Measurements from ENCODE around the gene PHTF2.
A peak's percentile ranks its signal among the peaks of the same experiment; 100 is the strongest.

PHTF2 gene
- total RNA-seq, result 64.5 to 85.6 (median 74.2) reads per million in 3 donors

DNA sequence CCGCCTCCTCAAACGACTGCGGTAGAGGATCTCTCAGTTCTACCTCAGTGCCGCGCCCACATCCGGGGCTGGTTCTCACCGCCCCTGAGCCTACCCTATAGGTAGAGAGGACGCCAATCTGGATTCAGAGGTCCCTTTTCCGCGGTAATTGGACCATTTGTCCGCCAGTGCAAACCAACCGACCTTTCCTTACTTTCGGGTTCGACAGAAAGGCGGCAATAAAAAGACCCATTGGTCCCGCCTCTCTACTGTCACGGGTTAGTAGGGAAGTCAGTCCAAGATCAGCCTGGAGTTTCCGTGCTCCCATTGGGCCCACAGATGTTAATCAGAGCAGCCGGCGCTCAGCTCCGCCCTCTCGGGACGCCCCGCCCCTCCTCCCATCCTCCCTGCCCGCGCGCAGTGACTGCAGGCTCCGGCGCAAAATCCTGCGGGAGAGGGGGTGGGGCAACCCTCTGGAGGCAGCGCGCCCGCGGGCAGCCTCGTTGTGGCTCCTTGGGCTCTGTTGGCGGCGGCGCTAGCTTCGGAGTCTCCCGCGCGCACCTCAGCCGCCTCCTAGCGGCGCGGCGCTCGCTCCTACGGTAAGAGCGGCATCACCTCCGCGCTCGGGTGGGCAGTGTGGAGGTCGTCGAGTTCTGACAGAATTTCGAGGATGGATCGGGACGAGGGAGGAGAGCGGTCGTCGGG is at the start of gene PHTF2, which contains the start of gene TMEM60:
PHTF2 (plus strand) TSS at position 380 of the 684 bp plus-strand sequence.
TMEM60 (minus strand) TSS at position 41 of the 684 bp plus-strand sequence. CDS start 4,061 bp downstream, outside the sequence.
- H3K36me3 ChIP-seq (ENCODE audit: control insufficient read depth, insufficient read depth, low read length), result no peaks in the 10 kb centered on the region
- H3K4me1 ChIP-seq (ENCODE audit: control insufficient read depth, insufficient read depth, low read length, poor library complexity, severe bottlenecking), result peaks cover 27% of the 10 kb centered on the region
- H3K27ac ChIP-seq (ENCODE audit: insufficient read depth, low read length, poor library complexity, severe bottlenecking), result peak within 1 kb of the TSS; percentile 78
- H3K4me3 ChIP-seq (ENCODE audit: insufficient read depth, low read depth, low read length, poor library complexity, severe bottlenecking), result peak within 1 kb of the TSS; percentile 90
- H3K9me3 ChIP-seq (ENCODE audit: control insufficient read depth, low read length), result no peaks in the 10 kb centered on the region
- H3K27me3 ChIP-seq (replicated peaks; ENCODE audit: control insufficient read depth, insufficient read depth, low read length, poor library complexity, severe bottlenecking), result no peaks in the 10 kb centered on the region
- DNase-seq, result peak; percentile 90 to 94 (median 93)

DNA sequence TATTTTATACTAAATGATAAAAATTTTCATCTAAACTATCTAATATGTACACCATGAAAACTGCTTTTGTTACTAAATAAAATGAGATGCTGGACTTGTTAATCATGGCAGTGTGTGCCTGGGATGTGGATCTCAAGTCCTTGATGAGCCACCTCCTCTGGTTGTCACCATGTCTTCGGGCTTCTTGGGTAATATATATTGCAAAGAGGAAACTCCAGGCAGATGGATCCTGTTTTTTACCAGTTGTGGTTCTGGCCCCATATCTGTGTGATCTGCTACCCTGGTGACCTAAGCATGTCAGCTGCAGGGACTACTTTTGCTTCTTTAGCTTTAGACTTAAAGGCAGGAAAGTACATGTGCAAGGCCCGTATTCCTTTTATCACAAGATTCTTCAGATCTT is 46.6 kb upstream of the PHTF2 start:
- DNase-seq, result no peak
- Histone ChIP-seq H3K36me3 (ENCODE audit: control insufficient read depth, insufficient read depth, low read length) (peaks cover 4% of the 10 kb centered on the region), H3K4me3 (ENCODE audit: insufficient read depth, low read depth, low read length, poor library complexity, severe bottlenecking) (no peak overlapping the region), H3K4me1 (ENCODE audit: control insufficient read depth, insufficient read depth, low read length, poor library complexity, severe bottlenecking) (peaks cover 4% of the 10 kb centered on the region), H3K27ac (ENCODE audit: insufficient read depth, low read length, poor library complexity, severe bottlenecking) (no peak overlapping the region), H3K27me3 (replicated peaks; ENCODE audit: control insufficient read depth, insufficient read depth, low read length, poor library complexity, severe bottlenecking) (no peaks in the 10 kb centered on the region), H3K9me3 (ENCODE audit: control insufficient read depth, low read length) (no peaks in the 10 kb centered on the region)

DNA sequence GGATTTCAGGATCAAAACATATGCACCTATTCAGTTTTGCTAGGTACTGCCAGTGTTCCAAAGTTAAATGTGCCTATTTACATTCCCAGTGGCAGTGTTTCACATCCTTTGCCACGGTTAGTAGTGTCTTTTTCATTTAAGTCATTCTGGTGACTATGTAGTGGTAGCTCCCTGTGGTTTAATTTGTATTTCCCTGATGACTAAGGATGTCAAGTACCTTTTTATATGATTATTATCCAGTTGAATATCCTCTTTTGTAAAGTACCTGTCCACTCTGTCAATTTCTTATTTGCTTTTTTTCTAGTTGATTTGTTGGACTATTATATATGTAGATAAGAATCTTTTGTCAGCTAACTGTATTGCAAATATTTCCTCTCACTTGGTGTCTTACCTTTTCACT is 45.4 kb upstream of the PHTF2 start:
- Histone ChIP-seq H3K9me3 (ENCODE audit: control insufficient read depth, low read length) (no peaks in the 10 kb centered on the region), H3K27ac (ENCODE audit: insufficient read depth, low read length, poor library complexity, severe bottlenecking) (no peak overlapping the region), H3K27me3 (replicated peaks; ENCODE audit: control insufficient read depth, insufficient read depth, low read length, poor library complexity, severe bottlenecking) (no peaks in the 10 kb centered on the region), H3K4me3 (ENCODE audit: insufficient read depth, low read depth, low read length, poor library complexity, severe bottlenecking) (no peak overlapping the region), H3K4me1 (ENCODE audit: control insufficient read depth, insufficient read depth, low read length, poor library complexity, severe bottlenecking) (peaks cover 4% of the 10 kb centered on the region), H3K36me3 (ENCODE audit: control insufficient read depth, insufficient read depth, low read length) (peaks cover 4% of the 10 kb centered on the region)
- DNase-seq, result no peak

DNA sequence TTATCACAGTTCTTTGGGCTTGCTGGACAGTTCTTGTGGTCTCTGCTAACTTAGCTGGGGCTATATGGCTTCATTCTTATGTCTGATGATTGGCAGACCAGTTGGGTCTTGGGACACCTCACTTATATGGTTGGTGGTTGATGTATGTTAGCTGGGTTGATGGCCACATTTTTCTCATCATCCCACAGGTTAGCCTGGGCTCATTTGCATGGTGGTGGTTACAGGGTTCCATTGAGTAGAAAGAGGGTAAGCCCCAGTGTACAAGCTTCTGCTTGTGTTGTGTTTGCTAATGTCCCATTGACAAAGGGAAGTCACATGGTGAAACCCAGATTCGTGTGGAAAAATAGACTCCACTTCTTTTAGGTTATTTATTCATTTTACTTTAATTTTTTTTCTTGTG is 41.0 kb upstream of the PHTF2 start:
- no peaks in the 10 kb centered on the region for H3K36me3 ChIP-seq (ENCODE audit: control insufficient read depth, insufficient read depth, low read length)
- H3K27me3 ChIP-seq (replicated peaks; ENCODE audit: control insufficient read depth, insufficient read depth, low read length, poor library complexity, severe bottlenecking), result no peaks in the 10 kb centered on the region
- H3K4me1 ChIP-seq (ENCODE audit: control insufficient read depth, insufficient read depth, low read length, poor library complexity, severe bottlenecking), result peaks cover 10% of the 10 kb centered on the region
- no peak overlapping the region for H3K4me3 ChIP-seq (ENCODE audit: insufficient read depth, low read depth, low read length, poor library complexity, severe bottlenecking)
- H3K9me3 ChIP-seq (ENCODE audit: control insufficient read depth, low read length), result no peaks in the 10 kb centered on the region
- DNase-seq, result no peak
- H3K27ac ChIP-seq (ENCODE audit: insufficient read depth, low read length, poor library complexity, severe bottlenecking), result no peak overlapping the region

DNA sequence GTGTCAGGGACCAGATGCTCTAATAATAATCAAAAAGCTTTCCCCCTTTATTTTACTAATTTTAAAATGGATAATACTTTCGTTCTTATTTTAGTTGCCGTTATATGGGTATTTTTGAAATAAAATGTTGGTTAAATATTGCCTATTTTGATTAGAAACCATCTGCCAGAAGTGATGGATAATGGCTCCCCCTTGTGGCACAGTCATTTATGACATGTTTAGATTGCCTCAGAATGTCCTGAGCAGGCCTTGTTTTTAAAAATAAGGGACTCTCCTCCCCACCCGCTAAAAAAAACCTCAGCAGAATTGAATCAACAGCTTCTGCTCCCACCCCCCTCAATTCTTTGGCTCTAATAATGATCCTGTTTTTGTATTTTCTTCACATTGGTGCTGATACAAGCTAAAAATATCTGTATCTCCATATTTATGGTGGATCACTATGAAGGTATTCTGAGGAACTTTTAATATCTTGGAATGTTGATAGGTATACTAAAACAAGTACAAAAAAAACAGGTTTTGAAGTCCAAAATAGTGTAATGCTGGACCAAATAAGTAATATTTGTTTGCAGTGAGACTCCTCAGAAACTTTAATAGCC is 39.2 kb upstream of the PHTF2 start:
- peaks cover 6% of the 10 kb centered on the region for H3K4me1 ChIP-seq (ENCODE audit: control insufficient read depth, insufficient read depth, low read length, poor library complexity, severe bottlenecking)
- H3K27me3 ChIP-seq (replicated peaks; ENCODE audit: control insufficient read depth, insufficient read depth, low read length, poor library complexity, severe bottlenecking), result no peaks in the 10 kb centered on the region
- DNase-seq, result peak; percentile 39 to 64 (median 40)
- H3K36me3 ChIP-seq (ENCODE audit: control insufficient read depth, insufficient read depth, low read length), result no peaks in the 10 kb centered on the region
- peak overlapping the region; percentile 2 for H3K27ac ChIP-seq (ENCODE audit: insufficient read depth, low read length, poor library complexity, severe bottlenecking)
- H3K4me3 ChIP-seq (ENCODE audit: insufficient read depth, low read depth, low read length, poor library complexity, severe bottlenecking), result no peak overlapping the region
- no peaks in the 10 kb centered on the region for H3K9me3 ChIP-seq (ENCODE audit: control insufficient read depth, low read length)

DNA sequence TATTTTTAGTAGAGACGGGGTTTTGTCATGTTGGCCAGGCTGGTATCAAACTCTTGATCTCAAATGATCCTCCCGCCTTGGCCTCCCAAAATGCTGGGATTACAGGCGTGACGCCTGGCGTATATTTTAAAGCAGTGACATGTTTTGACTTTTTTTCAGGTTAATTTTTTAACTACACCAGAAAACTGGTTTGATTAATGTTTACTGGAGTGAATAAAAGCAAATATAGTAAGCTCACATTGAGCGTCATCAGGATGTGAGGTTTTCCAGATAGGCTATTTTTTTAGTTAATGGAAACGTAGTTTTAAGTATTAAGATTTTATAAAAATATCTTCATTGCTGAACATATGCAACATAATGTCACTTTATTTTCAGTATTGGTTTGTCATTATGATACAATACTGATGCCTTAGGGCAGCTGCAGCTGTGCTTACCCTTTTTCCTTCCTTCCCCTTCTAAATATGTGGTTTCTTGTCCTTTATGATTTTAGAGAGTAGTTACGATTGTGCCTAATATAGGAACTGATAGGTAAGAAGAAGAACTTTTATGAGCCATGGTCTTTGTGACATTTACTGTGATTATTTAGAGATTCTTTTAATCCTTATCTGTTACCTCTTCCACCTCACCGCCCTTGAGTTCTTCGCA is 37.6 kb upstream of the PHTF2 start:
- H3K27ac ChIP-seq (ENCODE audit: insufficient read depth, low read length, poor library complexity, severe bottlenecking), result no peak overlapping the region
- no peak overlapping the region for H3K4me3 ChIP-seq (ENCODE audit: insufficient read depth, low read depth, low read length, poor library complexity, severe bottlenecking)
- DNase-seq, result no peak
- H3K27me3 ChIP-seq (replicated peaks; ENCODE audit: control insufficient read depth, insufficient read depth, low read length, poor library complexity, severe bottlenecking), result no peaks in the 10 kb centered on the region
- H3K9me3 ChIP-seq (ENCODE audit: control insufficient read depth, low read length), result no peaks in the 10 kb centered on the region
- H3K4me1 ChIP-seq (ENCODE audit: control insufficient read depth, insufficient read depth, low read length, poor library complexity, severe bottlenecking), result peaks cover 6% of the 10 kb centered on the region
- H3K36me3 ChIP-seq (ENCODE audit: control insufficient read depth, insufficient read depth, low read length), result no peaks in the 10 kb centered on the region

DNA sequence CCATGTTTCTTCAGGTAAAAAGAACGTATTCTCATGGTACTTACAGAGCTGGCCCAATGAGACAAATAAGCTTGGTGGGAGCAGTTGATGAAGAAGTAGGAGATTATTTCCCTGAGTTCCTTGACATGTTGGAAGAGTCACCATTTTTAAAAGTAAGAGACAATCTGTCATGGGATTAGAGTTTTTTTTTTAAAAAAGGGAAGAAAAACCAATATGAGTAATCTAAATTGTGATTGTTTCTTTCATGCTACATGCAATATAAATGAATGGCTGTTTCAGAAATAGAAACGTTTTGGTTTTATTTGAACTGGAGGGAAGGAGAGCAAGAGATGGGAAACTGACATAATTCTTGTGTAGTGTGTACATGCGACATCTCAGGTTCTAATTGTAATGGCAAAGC is 33.1 kb upstream of the PHTF2 start:
- DNase-seq, result no peak
- Histone ChIP-seq H3K9me3 (ENCODE audit: control insufficient read depth, low read length) (no peaks in the 10 kb centered on the region), H3K4me3 (ENCODE audit: insufficient read depth, low read depth, low read length, poor library complexity, severe bottlenecking) (no peak overlapping the region), H3K27me3 (replicated peaks; ENCODE audit: control insufficient read depth, insufficient read depth, low read length, poor library complexity, severe bottlenecking) (no peaks in the 10 kb centered on the region), H3K4me1 (ENCODE audit: control insufficient read depth, insufficient read depth, low read length, poor library complexity, severe bottlenecking) (no peaks in the 10 kb centered on the region), H3K36me3 (ENCODE audit: control insufficient read depth, insufficient read depth, low read length) (peaks cover 10% of the 10 kb centered on the region), H3K27ac (ENCODE audit: insufficient read depth, low read length, poor library complexity, severe bottlenecking) (no peak overlapping the region)

DNA sequence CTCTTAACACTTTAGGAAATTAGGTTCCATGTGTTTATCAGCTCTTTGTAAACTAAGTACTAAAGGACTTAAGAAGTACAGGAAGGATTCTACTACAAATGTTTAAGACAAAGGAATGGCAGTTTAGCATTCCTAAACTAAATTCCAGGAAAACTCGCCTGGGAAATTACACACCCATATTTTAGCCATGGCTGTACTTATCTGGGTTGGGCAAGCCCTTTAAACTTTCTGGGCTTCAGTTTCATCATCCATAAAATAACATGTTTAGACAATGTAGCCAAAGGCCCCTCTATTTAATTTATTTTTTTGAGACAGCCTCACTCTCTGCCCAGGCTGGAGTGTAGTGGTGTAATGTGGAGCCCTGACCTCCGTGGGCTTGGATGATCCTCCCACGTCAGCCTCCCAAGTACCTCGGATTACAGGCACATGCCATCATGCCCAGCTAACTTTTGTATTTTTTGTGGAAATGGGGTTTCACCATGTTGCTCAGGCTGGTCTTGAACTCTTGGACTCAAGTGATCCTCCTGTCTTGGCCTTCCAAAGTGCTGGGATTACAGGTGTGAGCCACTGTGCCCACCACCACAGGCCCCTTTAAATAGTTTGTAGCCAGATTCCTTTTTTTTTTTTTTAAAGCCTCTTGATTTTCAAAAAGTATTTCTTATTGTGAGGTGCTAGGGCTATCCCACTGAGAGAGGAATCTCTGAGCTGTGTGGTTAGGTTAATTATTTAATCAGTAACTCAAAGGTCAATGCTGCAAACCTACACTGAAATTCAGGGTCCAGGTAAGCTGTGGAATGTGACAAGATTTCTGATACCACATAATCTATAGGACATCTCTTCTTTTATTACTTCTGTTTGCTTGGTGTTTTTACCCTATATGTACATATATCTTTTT is 32.4 kb upstream of the PHTF2 start:
- H3K36me3 ChIP-seq (ENCODE audit: control insufficient read depth, insufficient read depth, low read length), result peaks cover 10% of the 10 kb centered on the region
- H3K4me1 ChIP-seq (ENCODE audit: control insufficient read depth, insufficient read depth, low read length, poor library complexity, severe bottlenecking), result no peaks in the 10 kb centered on the region
- H3K9me3 ChIP-seq (ENCODE audit: control insufficient read depth, low read length), result no peaks in the 10 kb centered on the region
- H3K27ac ChIP-seq (ENCODE audit: insufficient read depth, low read length, poor library complexity, severe bottlenecking), result no peak overlapping the region
- DNase-seq, result no peak
- no peaks in the 10 kb centered on the region for H3K27me3 ChIP-seq (replicated peaks; ENCODE audit: control insufficient read depth, insufficient read depth, low read length, poor library complexity, severe bottlenecking)
- no peak overlapping the region for H3K4me3 ChIP-seq (ENCODE audit: insufficient read depth, low read depth, low read length, poor library complexity, severe bottlenecking)

DNA sequence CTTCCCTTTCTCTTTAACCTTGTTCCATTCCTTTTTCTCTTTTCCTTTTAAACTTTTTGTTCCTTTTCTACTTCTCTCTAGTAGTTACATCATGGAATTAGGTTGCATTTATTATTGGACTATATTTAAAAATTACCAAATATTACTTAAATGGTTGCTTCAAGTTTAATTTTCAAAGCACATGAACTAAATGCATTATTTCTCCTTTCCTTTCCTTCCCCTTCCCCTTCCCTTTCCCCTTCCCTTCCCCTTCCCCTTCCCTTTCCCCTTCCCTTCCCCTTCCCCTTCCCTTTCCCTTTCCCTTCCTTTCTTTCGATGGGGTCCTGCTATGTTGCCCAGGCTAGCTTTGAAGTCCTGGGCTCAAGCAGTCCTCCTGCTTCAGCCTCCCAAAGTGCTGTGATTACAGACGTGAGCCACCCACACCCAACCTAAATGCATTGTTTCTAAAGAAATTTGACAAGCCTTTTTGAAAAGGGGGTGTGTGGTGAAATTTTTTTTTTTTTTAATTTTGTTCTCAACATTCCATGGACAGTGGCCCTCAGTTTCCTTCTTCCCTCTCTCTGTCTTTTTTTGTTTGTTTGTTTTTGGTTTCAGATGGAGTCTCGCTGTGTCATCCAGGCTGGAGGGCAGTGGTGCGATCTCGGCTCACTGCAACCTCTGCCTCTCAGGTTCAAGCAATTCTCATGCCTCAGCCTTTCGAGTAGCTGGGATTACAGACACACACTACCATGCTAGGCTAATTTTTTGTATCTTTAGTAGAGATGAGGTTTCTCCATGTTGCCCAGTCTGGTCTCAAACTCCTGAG is 31.6 kb upstream of the PHTF2 start:
- Histone ChIP-seq H3K9me3 (ENCODE audit: control insufficient read depth, low read length) (no peaks in the 10 kb centered on the region), H3K27ac (ENCODE audit: insufficient read depth, low read length, poor library complexity, severe bottlenecking) (no peak overlapping the region), H3K27me3 (replicated peaks; ENCODE audit: control insufficient read depth, insufficient read depth, low read length, poor library complexity, severe bottlenecking) (no peaks in the 10 kb centered on the region), H3K4me3 (ENCODE audit: insufficient read depth, low read depth, low read length, poor library complexity, severe bottlenecking) (no peak overlapping the region), H3K36me3 (ENCODE audit: control insufficient read depth, insufficient read depth, low read length) (peaks cover 10% of the 10 kb centered on the region), H3K4me1 (ENCODE audit: control insufficient read depth, insufficient read depth, low read length, poor library complexity, severe bottlenecking) (no peaks in the 10 kb centered on the region)
- DNase-seq, result no peak
